Measurements from ENCODE around the gene DCLRE1B.

GRCh38 chr1:113963281-113963906 lies 58.3 kb downstream of the DCLRE1B start:
- TF ChIP-seq CTCF (conservative IDR thresholded peaks at IDR 0.05; ENCODE audit: low read length) (peak; percentile 31; the same call in 1 of the 2 replicates), EZH2phosphoT487 (IDR thresholded peaks at IDR 0.05; ENCODE audit: borderline replicate concordance) (no peak)

Data from Loucy (cell line).